Caco-2 (cell line): Measurements from ENCODE around the gene SELENOV. TPM values are rescaled to one million over a fixed set of nuclear protein-coding genes. Genes with fewer than 3 reads are reported as not detected.

Source experiments
- BruUV-seq: library from RNA; stranded (reverse); fragments of 400-500 nt; replicated peaks from 2 replicates; lab custom pipeline; 2021; lab: Mats Ljungman, UMichigan
- CTCF ChIA-PET: fragments of 300-600 bp; sonication (Branson Sonifier 250); formaldehyde crosslinking; loops from one replicate; lab custom pipeline; 2022; ENCODE audit warnings: antibody characterized with exemption; lab: Charles Lee
- POLR2A ChIA-PET: fragments of 300-600 bp; sonication (Branson Sonifier 250); formaldehyde crosslinking; loops from one replicate; lab custom pipeline; 2022; ENCODE audit warnings: antibody characterized with exemption; lab: Charles Lee
- DNase-seq, 2 experiments: peaks; one replicate each; pipeline versions ENCODE4 v3.0.0 to v3.0.0-alpha.2; 2020 to 2022
- H3K27me3 ChIP-seq: replicated peaks from 2 replicates; pipeline ENCODE4 v1.6.0; 2011; ENCODE audit warnings: low read length; ENCODE audit not compliant: control insufficient read depth, insufficient read depth
- H3K36me3 ChIP-seq: 2 replicates; pipeline ENCODE4 v1.5.1; 2011; ENCODE audit warnings: low read length; ENCODE audit not compliant: control insufficient read depth, insufficient read depth
- H3K4me1 ChIP-seq: fragments of 250-450 bp; sonication (Bioruptor Pico); 2 replicates; pipeline ENCODE4 v1.5.1; 2020; ENCODE audit warnings: mild to moderate bottlenecking
- H3K4me3 ChIP-seq: 2 replicates; pipeline ENCODE4 v1.5.1; 2011; ENCODE audit warnings: low read depth, mild to moderate bottlenecking, control low read depth, low read length
- H3K9me3 ChIP-seq: fragments of 250-450 bp; sonication (Bioruptor Pico); 2 replicates; pipeline ENCODE4 v1.5.1; 2020; ENCODE audit warnings: mild to moderate bottlenecking, moderate library complexity
- H3K27ac Mint-ChIP-seq: one replicate; pipeline ENCODE4 v1.8.0; 2022; ENCODE audit warnings: mixed read lengths; ENCODE audit not compliant: unreplicated experiment
- H3K27me3 Mint-ChIP-seq: one replicate; pipeline ENCODE4 v1.8.0; 2022; ENCODE audit warnings: mixed read lengths; ENCODE audit not compliant: insufficient read depth, unreplicated experiment
- H3K36me3 Mint-ChIP-seq: one replicate; pipeline ENCODE4 v1.8.0; 2022; ENCODE audit warnings: mild to moderate bottlenecking, mixed read lengths; ENCODE audit not compliant: insufficient read depth, unreplicated experiment
- H3K4me1 Mint-ChIP-seq: one replicate; pipeline ENCODE4 v1.8.0; 2022; ENCODE audit warnings: low read depth, mixed read lengths; ENCODE audit not compliant: unreplicated experiment
- H3K4me3 Mint-ChIP-seq: one replicate; pipeline ENCODE4 v1.8.0; 2022; ENCODE audit warnings: mild to moderate bottlenecking, moderate library complexity, mixed read lengths; ENCODE audit not compliant: unreplicated experiment
- H3K9me3 Mint-ChIP-seq: one replicate; pipeline ENCODE4 v1.8.0; 2022; ENCODE audit warnings: mixed read lengths; ENCODE audit not compliant: unreplicated experiment
- CTCF ChIP-seq, 2 experiments: fragments of 200-600 bp in 1 of 2; IDR thresholded peaks; 1 replicate in 1 of 2; 2 replicates in 1 of 2; pipeline versions ENCODE4 v1.5.1 to v1.8.0; 2011 to 2022; ENCODE audit warnings: antibody characterized with exemption in 1 of 2, control low read depth in 1 of 2, inconsistent platforms in 1 of 2, low read depth in 1 of 2, low read length in 1 of 2, mild to moderate bottlenecking in 1 of 2, moderate library complexity in 1 of 2; ENCODE audit not compliant: insufficient read depth in 1 of 2, severe bottlenecking in 1 of 2, unreplicated experiment in 1 of 2
- intact Hi-C: fragments of 100-400 bp; cut with micrococcal nuclease; formaldehyde crosslinking; loops from one replicate; pipeline ENCODE4 v1.10.0; 2022; ENCODE audit not compliant: unreplicated experiment
- total RNA-seq: library from RNA; stranded (reverse); gene quantifications from 2 replicates; pipeline ENCODE4 v1.2.3, GENCODE V29; 2022

Gene SELENOV
- total RNA-seq, 1 experiment from 2014 or later, result 1.6 TPM

DNA sequence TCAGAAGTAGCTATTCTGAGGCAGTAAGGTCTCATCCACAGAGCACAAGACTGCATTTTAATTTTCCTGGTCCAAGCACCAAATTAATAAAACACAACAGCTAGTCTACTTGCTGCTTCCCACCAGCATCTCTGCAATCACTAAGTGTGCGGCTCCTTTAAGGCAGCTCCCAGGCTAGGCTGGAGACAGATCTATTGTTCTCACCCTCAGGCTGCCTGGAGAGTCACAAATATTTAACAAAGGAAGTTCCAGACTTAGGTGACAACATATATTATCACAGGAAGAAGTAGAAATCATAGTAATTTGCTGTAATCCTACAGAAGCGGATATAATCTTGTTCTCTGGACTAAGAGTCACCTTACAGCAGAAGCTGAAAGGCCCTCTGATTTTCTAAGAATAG, 27.3 kb downstream of the SELENOV start:
- peaks cover 12% of the 10 kb centered on the region for H3K36me3 Mint-ChIP-seq
- no peak overlapping the region for H3K4me3 ChIP-seq
- no peaks in the 10 kb centered on the region for H3K9me3 Mint-ChIP-seq
- BruUV-seq, result no TSS peak
- CTCF ChIA-PET, result no interaction called here
- no peak for TF ChIP-seq CTCF (IDR thresholded peaks at IDR 0.05; ENCODE audit: insufficient read depth in 1 of 2, low read depth in 1 of 2, low read length in 1 of 2, severe bottlenecking in 1 of 2, unreplicated experiment in 1 of 2)
- DNase-seq, result no peak
- H3K27me3 ChIP-seq, result no peaks in the 10 kb centered on the region
- no peaks in the 10 kb centered on the region for H3K9me3 ChIP-seq
- H3K4me3 Mint-ChIP-seq, result no peak overlapping the region
- H3K27me3 Mint-ChIP-seq, result peaks cover 13% of the 10 kb centered on the region
- POLR2A ChIA-PET, result no interaction called here
- intact Hi-C loops, result no loop called here
- no peak overlapping the region for H3K27ac Mint-ChIP-seq
- peaks cover 15% of the 10 kb centered on the region for H3K4me1 Mint-ChIP-seq
- H3K36me3 ChIP-seq, result no peaks in the 10 kb centered on the region
- peaks cover 8% of the 10 kb centered on the region; the same call in 1 of the 2 replicates for H3K4me1 ChIP-seq

DNA sequence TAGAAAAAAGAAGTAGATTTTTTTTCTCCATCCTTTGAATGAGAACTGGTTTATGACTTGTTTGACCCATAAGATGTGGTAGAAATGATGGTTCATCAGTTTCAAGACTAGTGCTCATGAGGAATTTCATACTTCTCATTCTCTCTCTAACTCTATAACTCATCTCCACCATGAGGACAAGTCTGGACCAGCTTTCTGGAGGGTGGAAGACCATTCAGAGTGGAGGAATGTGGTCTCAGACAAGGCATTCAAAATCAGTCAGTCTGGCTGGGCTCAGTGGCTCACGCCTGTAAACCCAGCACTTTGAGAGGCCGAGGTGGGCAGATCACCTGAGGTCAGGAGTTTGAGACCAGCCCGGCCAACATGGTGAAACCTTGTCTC, 28.5 kb downstream of the SELENOV start:
- POLR2A ChIA-PET, result no interaction called here
- DNase-seq, result no peak
- Mint-ChIP-seq H3K4me1 (peaks cover 8% of the 10 kb centered on the region), H3K4me3 (no peak overlapping the region), H3K27me3 (peaks cover 14% of the 10 kb centered on the region), H3K27ac (no peak overlapping the region), H3K9me3 (no peaks in the 10 kb centered on the region), H3K36me3 (peaks cover 5% of the 10 kb centered on the region)
- Histone ChIP-seq H3K4me3 (no peak overlapping the region), H3K4me1 (peaks cover 5% of the 10 kb centered on the region; the same call in 1 of the 2 replicates), H3K36me3 (no peaks in the 10 kb centered on the region), H3K27me3 (no peaks in the 10 kb centered on the region), H3K9me3 (no peaks in the 10 kb centered on the region)
- BruUV-seq, result no TSS peak
- CTCF ChIA-PET, result no interaction called here
- intact Hi-C loops, result no loop called here
- TF ChIP-seq CTCF (IDR thresholded peaks at IDR 0.05; ENCODE audit: insufficient read depth in 1 of 2, low read depth in 1 of 2, low read length in 1 of 2, severe bottlenecking in 1 of 2, unreplicated experiment in 1 of 2), result no peak

DNA sequence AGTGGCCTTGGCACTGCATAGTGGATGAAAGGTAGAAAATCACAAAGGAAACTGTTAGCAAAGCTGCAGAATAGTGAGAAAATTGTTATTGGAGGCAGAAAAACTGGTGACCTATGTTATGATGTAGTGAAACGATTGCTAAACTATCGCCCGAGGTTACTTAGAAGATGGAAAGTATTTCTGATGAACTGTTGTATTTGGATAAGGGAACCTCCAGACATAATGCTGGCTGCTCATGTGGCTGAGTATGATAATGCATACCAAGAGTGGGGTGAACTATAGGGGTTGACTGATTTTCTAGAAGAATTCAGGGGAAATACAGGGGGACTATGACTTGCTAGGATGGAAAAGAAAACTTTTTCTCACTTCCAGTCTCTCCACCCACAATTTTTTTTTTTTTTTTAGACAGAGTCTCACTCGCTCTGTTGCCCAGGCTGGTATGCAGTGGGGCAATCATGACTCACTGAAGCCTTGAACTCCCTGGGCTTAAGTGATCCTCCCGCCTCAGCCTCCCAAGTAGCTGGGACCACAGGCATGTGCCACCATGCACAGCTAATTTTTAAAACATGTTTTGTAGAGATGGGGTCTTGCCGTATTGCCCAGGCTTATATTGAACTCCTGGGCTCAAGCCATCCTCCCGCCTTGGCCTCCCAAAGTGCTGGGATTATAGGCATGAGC, 29.4 kb downstream of the SELENOV start:
- CTCF ChIA-PET, result interaction anchor here (0.8 kb wide), 1 partner anchor 47 kb away, joined by 4 read pairs; no protein-coding TSS in a partner anchor
- Mint-ChIP-seq H3K36me3 (peaks cover 5% of the 10 kb centered on the region), H3K27me3 (peaks cover 14% of the 10 kb centered on the region), H3K4me3 (no peak overlapping the region), H3K9me3 (no peaks in the 10 kb centered on the region), H3K4me1 (peaks cover 5% of the 10 kb centered on the region), H3K27ac (no peak overlapping the region)
- no peak for TF ChIP-seq CTCF (IDR thresholded peaks at IDR 0.05; ENCODE audit: insufficient read depth in 1 of 2, low read depth in 1 of 2, low read length in 1 of 2, severe bottlenecking in 1 of 2, unreplicated experiment in 1 of 2)
- Histone ChIP-seq H3K27me3 (no peaks in the 10 kb centered on the region), H3K4me1 (no peaks in the 10 kb centered on the region), H3K4me3 (no peak overlapping the region), H3K9me3 (no peaks in the 10 kb centered on the region), H3K36me3 (no peaks in the 10 kb centered on the region)
- DNase-seq, result no peak
- intact Hi-C loops, result no loop called here
- POLR2A ChIA-PET, result no interaction called here
- BruUV-seq, result no TSS peak
